Embryonic facial prominence (tissue), 1 donor: ENCODE data around the gene NPHP3.
"Not testable (repeated sequence)": the region's sequence is repeated elsewhere in the genome, so short reads cannot be mapped to it uniquely, and the experiment has no call there.

Source experiments
- DNase-seq: peaks from one replicate; pipeline ENCODE4 v3.0.0-alpha.2; 2016; ENCODE audit errors: extremely low spot score

The NPHP3 gene

GRCh38 chr3:132645058-132645457 lies 77.2 kb downstream of the NPHP3 start:
- DNase-seq = no peak

- DNase-seq = no peak
These were observed 78.8 kb downstream of the NPHP3 start for GRCh38 chr3:132643366-132643765.

GRCh38 chr3:132642539-132642847 lies 79.7 kb downstream of the NPHP3 start:
- DNase-seq = no peak

GRCh38 chr3:132641837-132642538 lies 80.2 kb downstream of the NPHP3 start:
- peak; percentile 71 for DNase-seq

GRCh38 chr3:132641427-132641826 lies 80.8 kb downstream of the NPHP3 start:
- DNase-seq = not testable (repeated sequence)

- no peak for DNase-seq
These were observed 83.5 kb downstream of the NPHP3 start for GRCh38 chr3:132638706-132639105.

- DNase-seq = no peak
These were observed 84.6 kb downstream of the NPHP3 start for GRCh38 chr3:132637590-132637989.

GRCh38 chr3:132635052-132635451 lies 87.2 kb downstream of the NPHP3 start:
- DNase-seq = no peak
